ENCODE measurements around the gene DDX54.

- TF ChIP-seq EZH2 (IDR thresholded peaks at IDR 0.05), result no peak
- no peak for TF ChIP-seq POLR2AphosphoS5 (IDR thresholded peaks at IDR 0.05; ENCODE audit: borderline replicate concordance, low read depth, low read length)
Measured at GRCh38 chr12:113228394-113229028, 43.2 kb upstream of the DDX54 start.

Data from SK-N-MC (cell line).